Liver (tissue), 4 donors: ENCODE measurements around the gene TRIM56. TPM values are rescaled to one million over a fixed set of nuclear protein-coding genes. Genes with fewer than 3 reads are reported as not detected.

Source experiments
- polyA plus RNA-seq, 2 donors: library from polyadenylated mRNA; stranded (reverse) in 1 of 2; unstranded in 1 of 2; fragments of 200-250 nt in 1 of 2; fragments of >200 nt in 1 of 2; fragmentation: Nextera tagmentation in 1 of 2; extraction: Ambion mirVana in 1 of 2; gene quantifications; one replicate each; pipeline versions ENCODE4 v1.2.1 to v1.2.3, GENCODE V29; 2013 to 2015
- total RNA-seq, 2 donors: library from RNA; depleted of rRNA; stranded (reverse); fragments of >200 nt; gene quantifications; one replicate each; pipeline ENCODE4 v1.2.3, GENCODE V29; 2014
- donor health status: healthy.
- donor health status: healthy.
- donor health status: healthy.

TRIM56 gene
- total and polyA plus RNA-seq, 4 donors: 4.8 to 15.6 (median 7.6) TPM

Other genes starting within 250 kb of the TRIM56 start
- gene SLC12A9, start 232.8 kb upstream of the TRIM56 start, total RNA-seq: 10 to 100 TPM; 10.5 to 17.2 TPM
- 1 to 10 TPM; 1.8 to 8.4 TPM for gene SLC12A9, start 232.8 kb upstream of the TRIM56 start, polyA plus RNA-seq
- gene TRIP6, start 218.1 kb upstream of the TRIM56 start, total RNA-seq: 10 to 100 TPM; 14.6 to 18.6 TPM
- gene TRIP6, start 218.1 kb upstream of the TRIM56 start, polyA plus RNA-seq: 10 to 100 TPM; 17.7 to 30.7 TPM
- gene SRRT, start 210.4 kb upstream of the TRIM56 start, total RNA-seq: 10 to 100 TPM; 28.6 to 45.0 TPM
- 10 to 100 TPM; 27.2 to 32.1 TPM for gene SRRT, start 210.4 kb upstream of the TRIM56 start, polyA plus RNA-seq
- gene UFSP1, start 195.8 kb upstream of the TRIM56 start, total RNA-seq: 1 to 10 TPM; 3.1 to 4.9 TPM
- gene UFSP1, start 195.8 kb upstream of the TRIM56 start, polyA plus RNA-seq: 1 to 10 TPM; 2.3 to 3.4 TPM
- gene ACHE, start 189.6 kb upstream of the TRIM56 start, total RNA-seq: 10 to 100 TPM in 1 of 2 donors, under 1 TPM in 1; 0.25 to 17.6 TPM
- gene ACHE, start 189.6 kb upstream of the TRIM56 start, polyA plus RNA-seq: under 1 TPM; 0.15 to 0.17 TPM
- gene MUC3A, start 135.9 kb upstream of the TRIM56 start, total RNA-seq: under 1 TPM; 0.25 to 0.79 TPM
- 1 to 10 TPM in 1 of 2 donors, under 1 TPM in 1; 0.95 to 2.9 TPM for gene MUC3A, start 135.9 kb upstream of the TRIM56 start, polyA plus RNA-seq
- gene MUC12, start 115.9 kb upstream of the TRIM56 start, total RNA-seq: not detected
- gene MUC12, start 115.9 kb upstream of the TRIM56 start, polyA plus RNA-seq: under 1 TPM in 1 of 2 donors, not detected in 1; 0.16 TPM
- gene MUC17, start 65.4 kb upstream of the TRIM56 start, total RNA-seq: not detected
- gene MUC17, start 65.4 kb upstream of the TRIM56 start, polyA plus RNA-seq: not detected
- gene SERPINE1, start 41.6 kb downstream of the TRIM56 start, total RNA-seq: 10 to 100 TPM in 1 of 2 donors, under 1 TPM in 1; 0.93 to 10.2 TPM
- gene SERPINE1, start 41.6 kb downstream of the TRIM56 start, polyA plus RNA-seq: 10 to 100 TPM in 1 of 2 donors, 1 to 10 TPM in 1; 5.8 to 18.6 TPM
- 10 to 100 TPM; 20.9 to 23.1 TPM for gene AP1S1, start 69.0 kb downstream of the TRIM56 start, total RNA-seq
- gene AP1S1, start 69.0 kb downstream of the TRIM56 start, polyA plus RNA-seq: 10 to 100 TPM; 13.8 to 25.7 TPM
- not detected for gene VGF, start 80.1 kb downstream of the TRIM56 start, total RNA-seq
- gene VGF, start 80.1 kb downstream of the TRIM56 start, polyA plus RNA-seq: not detected
- gene NAT16, start 94.8 kb downstream of the TRIM56 start, total RNA-seq: not detected
- gene NAT16, start 94.8 kb downstream of the TRIM56 start, polyA plus RNA-seq: not detected
- 1 to 10 TPM; 1.8 to 4.2 TPM for gene MOGAT3, start 115.6 kb downstream of the TRIM56 start, total RNA-seq
- gene MOGAT3, start 115.6 kb downstream of the TRIM56 start, polyA plus RNA-seq: 1 to 10 TPM; 3.3 to 7.9 TPM
- gene PLOD3, start 132.1 kb downstream of the TRIM56 start, total RNA-seq: 10 to 100 TPM; 19.4 to 32.1 TPM
- gene PLOD3, start 132.1 kb downstream of the TRIM56 start, polyA plus RNA-seq: 10 to 100 TPM; 23.2 to 42.9 TPM
- 10 to 100 TPM; 52.7 to 74.9 TPM for gene ZNHIT1, start 132.7 kb downstream of the TRIM56 start, total RNA-seq
- 100 to 1,000 TPM; 110 to 149 TPM for gene ZNHIT1, start 132.7 kb downstream of the TRIM56 start, polyA plus RNA-seq
- gene CLDN15, start 152.3 kb downstream of the TRIM56 start, total RNA-seq: 10 to 100 TPM in 1 of 2 donors, 1 to 10 TPM in 1; 5.2 to 12.4 TPM
- 1 to 10 TPM; 3.7 to 4.0 TPM for gene CLDN15, start 152.3 kb downstream of the TRIM56 start, polyA plus RNA-seq
- gene FIS1, start 159.6 kb downstream of the TRIM56 start, total RNA-seq: 100 to 1,000 TPM; 112 to 133 TPM
- 100 to 1,000 TPM; 177 to 192 TPM for gene FIS1, start 159.6 kb downstream of the TRIM56 start, polyA plus RNA-seq
- 1 to 10 TPM; 5.5 to 6.6 TPM for gene IFT22, start 236.3 kb downstream of the TRIM56 start, total RNA-seq
- gene IFT22, start 236.3 kb downstream of the TRIM56 start, polyA plus RNA-seq: 1 to 10 TPM; 8.5 to 9.4 TPM